ENCODE measurements around the gene C3orf49. TPM values are rescaled to one million over a fixed set of nuclear protein-coding genes. Genes with fewer than 3 reads are reported as not detected.
A peak's percentile ranks its signal among the peaks of the same experiment; 100 is the strongest.

C3orf49 gene
- total and polyA plus RNA-seq, 9 of the 15 experiments (the other 6 are each of a cell fraction or from before 2014, with no cell fraction given) = not detected

DNA sequence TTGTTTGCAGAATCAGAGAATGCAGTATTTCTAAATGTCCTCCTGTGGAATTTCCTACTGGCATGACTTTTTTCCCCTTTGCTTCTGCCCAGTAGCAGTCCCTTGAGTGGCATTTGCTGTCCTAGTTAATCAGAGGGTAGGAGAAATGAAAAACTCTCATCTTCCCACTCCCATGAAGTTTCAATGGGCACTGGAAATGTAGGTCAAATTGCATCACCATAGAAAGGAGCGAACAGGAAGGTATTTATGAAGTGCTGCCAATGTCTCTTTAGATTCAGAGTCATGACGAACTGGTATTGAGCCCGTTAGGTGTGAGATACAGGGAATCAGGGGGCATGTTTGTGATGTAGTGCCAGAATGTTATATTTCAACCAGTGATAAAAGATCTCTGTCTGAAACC is 67.8 kb downstream of the C3orf49 start:
- no peak overlapping the region for H3K4me2 ChIP-seq (ENCODE audit: insufficient read depth, low read length)
- ChIA-PET CTCF (ENCODE audit: low intra/inter-chr PET ratio) (no interaction called here), POLR2A (no interaction called here)
- TF ChIP-seq ZBTB11 (CRISPR knock-in tag; IDR thresholded peaks at IDR 0.05) = peak in 1 of 3 experiments; percentile 38; a peak in 1 of 6 replicates
- no peak for TF ChIP-seq FOXM1 (IDR thresholded peaks at IDR 0.05; ENCODE audit: low read depth)
- TF ChIP-seq FOXM1 (CRISPR knock-in tag; IDR thresholded peaks at IDR 0.05; ENCODE audit: low read depth) = no peak
- TF ChIP-seq, protein P1, sequence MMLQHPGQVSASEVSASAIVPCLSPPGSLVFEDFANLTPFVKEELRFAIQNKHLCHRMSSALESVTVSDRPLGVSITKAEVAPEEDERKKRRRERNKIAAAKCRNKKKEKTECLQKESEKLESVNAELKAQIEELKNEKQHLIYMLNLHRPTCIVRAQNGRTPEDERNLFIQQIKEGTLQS (IDR thresholded peaks at IDR 0.05) = 0 out of 2 replicates have a peak, but pooled peaks have one; percentile 14
- TF ChIP-seq, protein P1 (CRISPR knock-in tag; conservative IDR thresholded peaks at IDR 0.05) = no peak
- H3K9me1 ChIP-seq (ENCODE audit: control insufficient read depth, insufficient read depth, low read length) = no peaks in the 10 kb centered on the region
- H3K79me2 ChIP-seq (ENCODE audit: control insufficient read depth, insufficient read depth, low read length) = peaks cover 11% of the 10 kb centered on the region; the same call in 2 of the 3 replicates
- ATAC-seq (no peak), FAIRE-seq (no peak), DNase-seq (ENCODE audit: extremely low read depth in 1 of 4, low spot score in 3 of 4) (no peak)
- intact Hi-C loops (cut with micrococcal nuclease) (no loop called here), in situ Hi-C loops (cut with MboI) (no loop called here)
- H3K4me3 ChIP-seq = no peak overlapping the region
- H3K9me3 ChIP-seq (replicated peaks; ENCODE audit: control insufficient read depth, insufficient read depth, low read depth, low read length) = no peaks in the 10 kb centered on the region
- H3K4me1 ChIP-seq (replicated peaks in 1 of 2; ENCODE audit: control insufficient read depth in 2 of 2, insufficient read depth in 2 of 2, low read length in 2 of 2) = peaks cover 0 to 3% of the 10 kb centered on the region in 2 experiments; a peak in 2 of 5 replicates
- no peaks in the 10 kb centered on the region for H3K36me3 ChIP-seq (ENCODE audit: control insufficient read depth, insufficient read depth, low read length)
- no peak overlapping the region for H3K9ac ChIP-seq (ENCODE audit: insufficient read depth in 1 of 2, low read depth in 2 of 2, low read length in 2 of 2)
- 88% methylated on average over 3 of the region's 3 CpGs for WGBS (ENCODE audit: insufficient coverage, low coverage, missing lambda C conversion rate)
- H2AFZ ChIP-seq (ENCODE audit: low read depth, low read length) = no peak overlapping the region
- no peaks in the 10 kb centered on the region for H4K20me1 ChIP-seq (replicated peaks; ENCODE audit: control insufficient read depth, insufficient read depth, low read length)
- H3K27ac ChIP-seq (ENCODE audit: extremely low read depth, low read depth, low read length) = no peak overlapping the region
- no peaks in the 10 kb centered on the region for H3K27me3 ChIP-seq (ENCODE audit: control insufficient read depth in 2 of 2, insufficient read depth in 2 of 2, low read length in 2 of 2)
- no TSS peak for BruUV-seq (replicated peaks)

Data from K562 (cell line).